NCI-H524 (cell line): ENCODE results near the gene HOXA7.

Experiments
- DNase-seq, 2 experiments: peaks; one replicate each; lab custom pipeline; 2025; lab: John Stamatoyannopoulos, UW

Gene HOXA7

GRCh38 chr7:27193335-27194001 is 37.0 kb upstream of the HOXA7 start:
- no peak for DNase-seq

- DNase-seq, result no peak
These were observed 36.3 kb upstream of the HOXA7 start for GRCh38 chr7:27192546-27193334.

GRCh38 chr7:27191833-27192545 is 35.5 kb upstream of the HOXA7 start:
- DNase-seq, result no peak

- no peak for DNase-seq
These were observed 34.8 kb upstream of the HOXA7 start for GRCh38 chr7:27191161-27191731.

GRCh38 chr7:27189997-27190748 is 33.7 kb upstream of the HOXA7 start:
- DNase-seq, result peak; percentile 80 to 89

- no peak for DNase-seq
These were observed 33.0 kb upstream of the HOXA7 start for GRCh38 chr7:27189295-27189996.

- DNase-seq, result no peak
These were observed 32.2 kb upstream of the HOXA7 start for GRCh38 chr7:27188386-27189294.

- no peak for DNase-seq
These were observed 31.3 kb upstream of the HOXA7 start for GRCh38 chr7:27187475-27188385.

- no peak for DNase-seq
These were observed 30.4 kb upstream of the HOXA7 start for GRCh38 chr7:27186668-27187474.

GRCh38 chr7:27185854-27186667 is 29.6 kb upstream of the HOXA7 start:
- DNase-seq, result no peak

- DNase-seq, result peak in 1 of 2 experiments; percentile 55
These were observed 28.8 kb upstream of the HOXA7 start, which contains the start of gene HOXA11 for GRCh38 chr7:27185013-27185853. Gene HOXA11, minus strand, starts transcription at chr7:27185232. Its CDS starts 88 bp downstream, at chr7:27185144.

- DNase-seq, result peak in 1 of 2 experiments; percentile 54
These were observed 28.0 kb upstream of the HOXA7 start for GRCh38 chr7:27184337-27185012.

- DNase-seq, result peak in 1 of 2 experiments; percentile 37
These were observed 27.3 kb upstream of the HOXA7 start for GRCh38 chr7:27183682-27184336.

GRCh38 chr7:27182861-27183681 is 26.6 kb upstream of the HOXA7 start:
- DNase-seq, result peak; percentile 20 to 48
